Caco-2 (cell line): ENCODE results near the gene ALDH3B1. TPM values are rescaled to one million over a fixed set of nuclear protein-coding genes. Genes with fewer than 3 reads are reported as not detected.

ENCODE experiments used
- BruUV-seq: library from RNA; stranded (reverse); fragments of 400-500 nt; replicated peaks from 2 replicates; lab custom pipeline; 2021; lab: Mats Ljungman, UMichigan
- CTCF ChIA-PET: fragments of 300-600 bp; sonication (Branson Sonifier 250); formaldehyde crosslinking; loops from one replicate; lab custom pipeline; 2022; ENCODE audit warnings: antibody characterized with exemption; lab: Charles Lee
- POLR2A ChIA-PET: fragments of 300-600 bp; sonication (Branson Sonifier 250); formaldehyde crosslinking; loops from one replicate; lab custom pipeline; 2022; ENCODE audit warnings: antibody characterized with exemption; lab: Charles Lee
- DNase-seq, 2 experiments: peaks; one replicate each; pipeline versions ENCODE4 v3.0.0 to v3.0.0-alpha.2; 2020 to 2022
- H3K27me3 ChIP-seq: replicated peaks from 2 replicates; pipeline ENCODE4 v1.6.0; 2011; ENCODE audit warnings: low read length; ENCODE audit not compliant: control insufficient read depth, insufficient read depth
- H3K36me3 ChIP-seq: 2 replicates; pipeline ENCODE4 v1.5.1; 2011; ENCODE audit warnings: low read length; ENCODE audit not compliant: control insufficient read depth, insufficient read depth
- H3K4me1 ChIP-seq: fragments of 250-450 bp; sonication (Bioruptor Pico); 2 replicates; pipeline ENCODE4 v1.5.1; 2020; ENCODE audit warnings: mild to moderate bottlenecking
- H3K4me3 ChIP-seq: 2 replicates; pipeline ENCODE4 v1.5.1; 2011; ENCODE audit warnings: low read depth, mild to moderate bottlenecking, control low read depth, low read length
- H3K9me3 ChIP-seq: fragments of 250-450 bp; sonication (Bioruptor Pico); 2 replicates; pipeline ENCODE4 v1.5.1; 2020; ENCODE audit warnings: mild to moderate bottlenecking, moderate library complexity
- H3K27ac Mint-ChIP-seq: one replicate; pipeline ENCODE4 v1.8.0; 2022; ENCODE audit warnings: mixed read lengths; ENCODE audit not compliant: unreplicated experiment
- H3K27me3 Mint-ChIP-seq: one replicate; pipeline ENCODE4 v1.8.0; 2022; ENCODE audit warnings: mixed read lengths; ENCODE audit not compliant: insufficient read depth, unreplicated experiment
- H3K36me3 Mint-ChIP-seq: one replicate; pipeline ENCODE4 v1.8.0; 2022; ENCODE audit warnings: mild to moderate bottlenecking, mixed read lengths; ENCODE audit not compliant: insufficient read depth, unreplicated experiment
- H3K4me1 Mint-ChIP-seq: one replicate; pipeline ENCODE4 v1.8.0; 2022; ENCODE audit warnings: low read depth, mixed read lengths; ENCODE audit not compliant: unreplicated experiment
- H3K4me3 Mint-ChIP-seq: one replicate; pipeline ENCODE4 v1.8.0; 2022; ENCODE audit warnings: mild to moderate bottlenecking, moderate library complexity, mixed read lengths; ENCODE audit not compliant: unreplicated experiment
- H3K9me3 Mint-ChIP-seq: one replicate; pipeline ENCODE4 v1.8.0; 2022; ENCODE audit warnings: mixed read lengths; ENCODE audit not compliant: unreplicated experiment
- CTCF ChIP-seq, 2 experiments: fragments of 200-600 bp in 1 of 2; IDR thresholded peaks; 1 replicate in 1 of 2; 2 replicates in 1 of 2; pipeline versions ENCODE4 v1.5.1 to v1.8.0; 2011 to 2022; ENCODE audit warnings: antibody characterized with exemption in 1 of 2, control low read depth in 1 of 2, inconsistent platforms in 1 of 2, low read depth in 1 of 2, low read length in 1 of 2, mild to moderate bottlenecking in 1 of 2, moderate library complexity in 1 of 2; ENCODE audit not compliant: insufficient read depth in 1 of 2, severe bottlenecking in 1 of 2, unreplicated experiment in 1 of 2
- intact Hi-C: fragments of 100-400 bp; cut with micrococcal nuclease; formaldehyde crosslinking; loops from one replicate; pipeline ENCODE4 v1.10.0; 2022; ENCODE audit not compliant: unreplicated experiment
- total RNA-seq: library from RNA; stranded (reverse); gene quantifications from 2 replicates; pipeline ENCODE4 v1.2.3, GENCODE V29; 2022

Gene ALDH3B1
- total RNA-seq, 1 experiment from 2014 or later = 8.2 TPM

GRCh38 chr11:68035266-68035876 lies 25.2 kb downstream of the ALDH3B1 start:
- no TSS peak for BruUV-seq
- H3K4me3 Mint-ChIP-seq = no peak overlapping the region
- H3K9me3 Mint-ChIP-seq = no peaks in the 10 kb centered on the region
- H3K36me3 ChIP-seq = peaks cover 4% of the 10 kb centered on the region
- H3K4me3 ChIP-seq = no peak overlapping the region
- peaks cover 27% of the 10 kb centered on the region for H3K4me1 Mint-ChIP-seq
- no peaks in the 10 kb centered on the region for H3K27me3 Mint-ChIP-seq
- H3K9me3 ChIP-seq = no peaks in the 10 kb centered on the region
- no peak for DNase-seq
- no peaks in the 10 kb centered on the region for H3K27me3 ChIP-seq
- peaks cover 55% of the 10 kb centered on the region for H3K36me3 Mint-ChIP-seq
- H3K4me1 ChIP-seq = peaks cover 34% of the 10 kb centered on the region
- no peak overlapping the region for H3K27ac Mint-ChIP-seq
- ChIA-PET CTCF (no interaction called here), POLR2A (no interaction called here)
- TF ChIP-seq CTCF (IDR thresholded peaks at IDR 0.05; ENCODE audit: insufficient read depth in 1 of 2, low read depth in 1 of 2, low read length in 1 of 2, severe bottlenecking in 1 of 2, unreplicated experiment in 1 of 2) = no peak
- intact Hi-C loops = no loop called here

- no peak for TF ChIP-seq CTCF (IDR thresholded peaks at IDR 0.05; ENCODE audit: insufficient read depth in 1 of 2, low read depth in 1 of 2, low read length in 1 of 2, severe bottlenecking in 1 of 2, unreplicated experiment in 1 of 2)
- no peaks in the 10 kb centered on the region for H3K9me3 Mint-ChIP-seq
- peaks cover 29% of the 10 kb centered on the region for H3K4me1 Mint-ChIP-seq
- ChIA-PET CTCF (no interaction called here), POLR2A (no interaction called here)
- peaks cover 52% of the 10 kb centered on the region for H3K36me3 Mint-ChIP-seq
- peaks cover 40% of the 10 kb centered on the region for H3K4me1 ChIP-seq
- no peak overlapping the region for H3K4me3 Mint-ChIP-seq
- DNase-seq = no peak
- no peak overlapping the region for H3K27ac Mint-ChIP-seq
- intact Hi-C loops = no loop called here
- no peaks in the 10 kb centered on the region for H3K9me3 ChIP-seq
- no peak overlapping the region for H3K4me3 ChIP-seq
- no TSS peak for BruUV-seq
- peaks cover 4% of the 10 kb centered on the region for H3K36me3 ChIP-seq
- no peaks in the 10 kb centered on the region for H3K27me3 ChIP-seq
- H3K27me3 Mint-ChIP-seq = no peaks in the 10 kb centered on the region
Measured at GRCh38 chr11:68036141-68036716, 26.1 kb downstream of the ALDH3B1 start.

DNA sequence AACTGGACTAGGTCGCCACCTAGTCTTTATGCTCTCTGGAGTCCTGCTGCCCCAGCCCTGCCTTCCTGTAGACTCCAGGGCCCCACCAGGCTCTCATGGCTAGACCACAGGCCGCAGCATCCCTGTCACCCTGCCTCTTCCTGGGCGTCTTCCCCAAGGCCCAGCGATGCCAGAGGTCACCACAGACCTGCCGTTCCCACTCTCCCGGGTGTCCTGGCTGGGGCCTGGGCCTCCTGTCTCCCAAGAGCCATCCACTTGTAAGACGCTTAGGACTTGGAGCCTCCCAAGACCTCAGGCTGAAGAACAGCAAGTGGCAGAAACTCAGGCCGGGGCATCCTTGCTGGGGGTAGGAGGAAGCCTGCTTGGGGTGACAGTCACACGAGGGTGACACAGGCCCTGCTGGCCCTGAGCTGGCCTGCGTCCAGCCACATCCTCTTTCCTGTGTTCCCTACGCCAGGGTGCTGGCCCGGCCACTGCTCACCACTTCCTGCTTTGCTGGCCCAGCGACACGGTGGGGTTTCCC lies 26.7 kb downstream of the ALDH3B1 start:
- CTCF ChIA-PET = interaction anchor here (0.6 to 0.7 kb wide), 2 partner anchors 16 to 1871 kb away, joined by 3 read pairs; no protein-coding TSS in a partner anchor
- no peak for TF ChIP-seq CTCF (IDR thresholded peaks at IDR 0.05; ENCODE audit: insufficient read depth in 1 of 2, low read depth in 1 of 2, low read length in 1 of 2, severe bottlenecking in 1 of 2, unreplicated experiment in 1 of 2)
- Mint-ChIP-seq H3K4me1 (peaks cover 23% of the 10 kb centered on the region), H3K36me3 (peaks cover 52% of the 10 kb centered on the region), H3K9me3 (no peaks in the 10 kb centered on the region), H3K4me3 (no peak overlapping the region), H3K27ac (no peak overlapping the region), H3K27me3 (no peaks in the 10 kb centered on the region)
- POLR2A ChIA-PET = interaction anchor here (1.0 kb wide), 1 partner anchor 10 kb away, joined by 4 read pairs; no protein-coding TSS in a partner anchor
- intact Hi-C loops = no loop called here
- Histone ChIP-seq H3K9me3 (no peaks in the 10 kb centered on the region), H3K27me3 (no peaks in the 10 kb centered on the region), H3K4me1 (peaks cover 36% of the 10 kb centered on the region), H3K4me3 (no peak overlapping the region), H3K36me3 (peaks cover 4% of the 10 kb centered on the region)
- BruUV-seq = no TSS peak
- no peak for DNase-seq
